T-cell (primary cell): ENCODE measurements around the gene GH1. TPM values are rescaled to one million over a fixed set of nuclear protein-coding genes. Genes with fewer than 3 reads are reported as not detected.
"Not testable (repeated sequence)": the region's sequence is repeated elsewhere in the genome, so short reads cannot be mapped to it uniquely, and the experiment has no call there.

ENCODE experiments used
- ATAC-seq, 4 experiments: fragments of 200-7000 bp in 3 of 4; fragments of 150-1000 bp in 1 of 4; cut with Tn5 transposase; replicated peaks in 1 of 4; 1 replicate in 3 of 4; 2 replicates in 1 of 4; pipeline ENCODE4 v1.10.0; 2021; ENCODE audit warnings: moderate library complexity in 3 of 4, mild to moderate bottlenecking in 2 of 4, moderate number of reproducible peaks in 1 of 4
- CTCF ChIA-PET, 2 donors: fragments of 300-600 bp; sonication (Branson Sonifier 250); formaldehyde crosslinking; loops; one replicate each; lab custom pipeline; 2022; ENCODE audit warnings: antibody characterized with exemption in 2 of 2; lab: Charles Lee
- POLR2A ChIA-PET, 2 donors: fragments of 300-600 bp; sonication (Branson Sonifier 250); formaldehyde crosslinking; loops; one replicate each; lab custom pipeline; 2022; ENCODE audit warnings: antibody characterized with exemption in 2 of 2; lab: Charles Lee
- DNase-seq, 35 experiments: peaks; one replicate each; pipeline versions ENCODE4 v3.0.0 to v3.0.0-alpha.2; 2013 to 2023
- H3K27ac ChIP-seq: one replicate; pipeline ENCODE4 v1.5.1; 2013; ENCODE audit warnings: low read length
- H3K27me3 ChIP-seq, 2 experiments: replicated peaks in 1 of 2; 1 replicate in 1 of 2; 2 replicates in 1 of 2; pipeline versions ENCODE4 v1.6.1 to v1.7.0; 2013; ENCODE audit warnings: low read length in 1 of 2, mixed read lengths in 1 of 2; ENCODE audit not compliant: control insufficient read depth in 2 of 2, insufficient read depth in 2 of 2; ENCODE audit errors: extremely low read depth in 1 of 2
- H3K36me3 ChIP-seq, 2 donors: 1 replicate in 1 of 2; 2 replicates in 1 of 2; pipeline versions ENCODE4 v1.6.1 to v1.7.0; 2013; ENCODE audit warnings: low read length in 1 of 2; ENCODE audit not compliant: control insufficient read depth in 2 of 2, insufficient read depth in 1 of 2; ENCODE audit errors: extremely low read depth in 1 of 2
- H3K4me1 ChIP-seq, 2 experiments: 1 replicate in 1 of 2; 2 replicates in 1 of 2; pipeline versions ENCODE4 v1.6.1 to v1.7.0; 2013; ENCODE audit warnings: low read length in 2 of 2, mixed read lengths in 1 of 2; ENCODE audit not compliant: insufficient read depth in 2 of 2, control insufficient read depth in 1 of 2; ENCODE audit errors: extremely low read depth in 1 of 2
- H3K4me3 ChIP-seq, 2 donors: 1 replicate in 1 of 2; 2 replicates in 1 of 2; pipeline versions ENCODE4 v1.5.1 to v1.7.0; 2013; ENCODE audit warnings: mild to moderate bottlenecking in 2 of 2, low read length in 1 of 2, moderate library complexity in 1 of 2; ENCODE audit not compliant: control insufficient read depth in 1 of 2; ENCODE audit errors: extremely low read depth in 1 of 2
- H3K9me3 ChIP-seq: 2 replicates; pipeline ENCODE4 v1.7.0; 2013
- H3K27ac Mint-ChIP-seq, 2 donors: one replicate each; pipeline ENCODE4 v1.8.0; 2020 to 2021; ENCODE audit warnings: mild to moderate bottlenecking in 2 of 2, mixed read lengths in 2 of 2
- H3K27me3 Mint-ChIP-seq, 2 donors: one replicate each; pipeline ENCODE4 v1.8.0; 2021 to 2022; ENCODE audit warnings: mixed read lengths in 2 of 2
- H3K36me3 Mint-ChIP-seq: one replicate; pipeline ENCODE4 v1.8.0; 2021; ENCODE audit warnings: mixed read lengths
- H3K4me1 Mint-ChIP-seq, 3 donors: one replicate each; pipeline ENCODE4 v1.8.0; 2020 to 2022; ENCODE audit warnings: mixed read lengths in 3 of 3, mild to moderate bottlenecking in 1 of 3
- H3K4me3 Mint-ChIP-seq, 3 donors: one replicate each; pipeline ENCODE4 v1.8.0; 2020 to 2022; ENCODE audit warnings: mild to moderate bottlenecking in 3 of 3, mixed read lengths in 3 of 3, moderate library complexity in 3 of 3
- H3K9me3 Mint-ChIP-seq, 3 donors: one replicate each; pipeline ENCODE4 v1.8.0; 2020 to 2022; ENCODE audit warnings: mixed read lengths in 3 of 3
- WGBS: methylation state at CpG from one replicate; pipeline ENCODE4 v1.1.5; 2013; ENCODE audit warnings: missing lambda C conversion rate; ENCODE audit not compliant: insufficient coverage; 5-methylcytosine and 5-hydroxymethylcytosine counted together
- total RNA-seq, 35 experiments: library from RNA in 6 of 35; stranded (reverse) in 6 of 35; fragments of 120-200 nt in 1 of 35; gene quantifications; one replicate each; pipeline versions ENCODE4 v1.2.1 to v1.2.4 and lab custom pipeline; 2013 to 2026

Gene GH1
- total RNA-seq, 5 donors from 2014 or later (not counting 1 experiment from before 2014, with no cell fraction given), result not detected

DNA sequence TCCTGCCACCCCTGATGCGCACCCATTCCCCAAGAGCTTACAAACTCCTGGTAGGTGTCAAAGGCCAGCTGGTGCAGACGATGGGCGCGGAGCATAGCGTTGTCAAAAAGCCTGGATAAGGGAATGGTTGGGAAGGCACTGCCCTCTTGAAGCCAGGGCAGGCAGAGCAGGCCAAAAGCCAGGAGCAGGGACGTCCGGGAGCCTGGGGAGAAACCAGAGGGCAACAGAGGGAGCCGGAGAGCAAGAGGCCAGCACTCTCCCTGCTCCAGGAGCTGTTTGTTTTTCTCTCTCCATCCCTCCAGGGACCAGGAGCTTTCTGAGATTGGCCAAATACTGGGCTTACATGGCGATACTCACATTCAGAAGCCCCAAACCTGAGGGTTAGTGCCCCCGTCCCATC lies 334 bp downstream of the GH1 start:
- no peak overlapping the region for H3K27ac Mint-ChIP-seq

DNA sequence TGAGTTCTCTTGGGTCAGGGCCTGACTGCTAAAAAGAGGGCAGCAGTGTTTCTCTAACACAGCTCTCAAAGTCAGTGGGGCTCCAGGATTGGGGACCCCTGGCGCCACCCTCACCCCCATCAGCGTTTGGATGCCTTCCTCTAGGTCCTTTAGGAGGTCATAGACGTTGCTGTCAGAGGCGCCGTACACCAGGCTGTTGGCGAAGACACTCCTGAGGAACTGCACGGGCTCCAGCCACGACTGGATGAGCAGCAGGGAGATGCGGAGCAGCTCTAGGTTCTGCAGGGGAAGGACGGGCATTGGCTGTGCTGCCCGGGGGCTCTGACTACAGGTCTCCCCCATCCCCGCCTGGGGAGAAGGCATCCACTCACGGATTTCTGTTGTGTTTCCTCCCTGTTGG lies 993 bp downstream of the GH1 start:
- CTCF ChIA-PET, result interaction anchor here (0.6 to 1.1 kb wide), 3 partner anchors 29 to 216 kb away, joined by 3 to 4 read pairs (median 3); no protein-coding TSS in a partner anchor

More for the DNA sequence above, 334 bp downstream of the GH1 start:
- Mint-ChIP-seq H3K9me3 (no peaks in the 10 kb centered on the region), H3K4me3 (no peak overlapping the region), H3K36me3 (no peaks in the 10 kb centered on the region), H3K27me3 (peaks cover 3 to 4% of the 10 kb centered on the region in 2 donors), H3K4me1 (peaks cover 8 to 13% (median 9%) of the 10 kb centered on the region in 3 donors)
- no peak overlapping the region for H3K27ac ChIP-seq
- H3K27me3 ChIP-seq, result peaks cover 0 to 7% of the 10 kb centered on the region in 2 experiments
- no peak for DNase-seq
- 96% methylated on average over 4 of the region's 10 CpGs for WGBS
- ChIA-PET CTCF (interaction anchor here (0.5 to 2.6 kb wide), 9 partner anchors 28 to 215 kb away, joined by 3 to 14 read pairs (median 4); no protein-coding TSS in a partner anchor), POLR2A (no interaction called here)
- ATAC-seq, result no peak
- H3K9me3 ChIP-seq, result no peaks in the 10 kb centered on the region
- no peak overlapping the region for H3K4me3 ChIP-seq
- peaks cover 0 to 10% of the 10 kb centered on the region in 2 experiments for H3K4me1 ChIP-seq
- no peaks in the 10 kb centered on the region for H3K36me3 ChIP-seq

DNA sequence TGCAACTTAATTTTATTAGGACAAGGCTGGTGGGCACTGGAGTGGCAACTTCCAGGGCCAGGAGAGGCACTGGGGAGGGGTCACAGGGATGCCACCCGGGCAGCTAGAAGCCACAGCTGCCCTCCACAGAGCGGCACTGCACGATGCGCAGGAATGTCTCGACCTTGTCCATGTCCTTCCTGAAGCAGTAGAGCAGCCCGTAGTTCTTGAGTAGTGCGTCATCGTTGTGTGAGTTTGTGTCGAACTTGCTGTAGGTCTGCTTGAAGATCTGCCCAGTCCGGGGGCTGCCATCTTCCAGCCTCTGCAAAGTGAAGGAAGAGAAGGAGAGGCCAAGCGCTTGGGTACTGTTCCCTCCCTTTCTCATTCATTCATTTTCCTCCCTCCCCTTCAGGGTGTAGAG lies 1.4 kb downstream of the GH1 start:
- H3K36me3 ChIP-seq, H3K9me3 Mint-ChIP-seq, ATAC-seq, H3K4me3 Mint-ChIP-seq, H3K27me3 ChIP-seq, H3K27ac Mint-ChIP-seq, H3K4me1 ChIP-seq, H3K4me3 ChIP-seq, H3K27ac ChIP-seq, DNase-seq, H3K9me3 ChIP-seq, H3K27me3 Mint-ChIP-seq, POLR2A ChIA-PET, H3K36me3 Mint-ChIP-seq: not testable (repeated sequence)
- no CpG with 5 or more reads among the region's 11 CpGs for WGBS
- CTCF ChIA-PET, result interaction anchor here in 1 of 2 donors (0.6 kb wide), 1 partner anchor 195 kb away, joined by 3 read pairs; no protein-coding TSS in a partner anchor
- H3K4me1 Mint-ChIP-seq, result peaks cover 8 to 14% (median 9%) of the 10 kb centered on the region in 3 donors

More for the DNA sequence above, 993 bp downstream of the GH1 start:
- Mint-ChIP-seq H3K9me3 (no peaks in the 10 kb centered on the region), H3K27ac (no peak overlapping the region), H3K4me1 (peaks cover 8 to 13% (median 9%) of the 10 kb centered on the region in 3 donors), H3K36me3 (no peaks in the 10 kb centered on the region), H3K4me3 (no peak overlapping the region), H3K27me3 (peaks cover 3 to 4% of the 10 kb centered on the region in 2 donors)
- Histone ChIP-seq H3K9me3 (no peaks in the 10 kb centered on the region), H3K36me3 (no peaks in the 10 kb centered on the region), H3K4me1 (peaks cover 0 to 10% of the 10 kb centered on the region in 2 experiments), H3K4me3 (no peak overlapping the region), H3K27me3 (peaks cover 0 to 7% of the 10 kb centered on the region in 2 experiments), H3K27ac (no peak overlapping the region)
- POLR2A ChIA-PET, result no interaction called here
- 89% methylated on average over 6 of the region's 13 CpGs for WGBS
- no peak for DNase-seq
- ATAC-seq, result no peak

DNA sequence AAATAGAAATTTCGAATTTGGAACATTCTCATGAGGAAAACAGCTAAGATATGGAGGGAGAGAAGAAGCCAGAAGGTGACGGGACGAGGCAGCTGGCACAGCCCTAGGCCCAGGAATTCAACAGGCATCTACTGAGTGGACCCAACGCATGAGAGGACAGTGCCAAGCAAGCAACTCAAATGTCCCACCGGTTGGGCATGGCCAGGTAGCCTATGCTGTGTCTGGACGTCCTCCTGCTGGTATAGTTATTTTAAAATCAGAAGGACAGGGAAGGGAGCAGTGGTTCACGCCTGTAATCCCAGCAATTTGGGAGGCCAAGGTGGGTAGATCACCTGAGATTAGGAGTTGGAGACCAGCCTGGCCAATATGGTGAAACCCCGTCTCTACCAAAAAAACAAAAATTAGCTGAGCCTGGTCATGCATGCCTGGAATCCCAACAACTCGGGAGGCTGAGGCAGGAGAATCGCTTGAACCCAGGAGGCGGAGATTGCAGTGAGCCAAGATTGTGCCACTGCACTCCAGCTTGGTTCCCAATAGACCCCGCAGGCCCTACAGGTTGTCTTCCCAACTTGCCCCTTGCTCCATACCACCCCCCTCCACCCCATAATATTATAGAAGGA lies 2.0 kb downstream of the GH1 start:
- 78% methylated on average over 10 of the region's 12 CpGs for WGBS
- peaks cover 8 to 16% (median 9%) of the 10 kb centered on the region in 3 donors for H3K4me1 Mint-ChIP-seq
- H3K9me3 ChIP-seq, result no peaks in the 10 kb centered on the region
- peaks cover 3 to 4% of the 10 kb centered on the region in 2 donors for H3K27me3 Mint-ChIP-seq
- no peaks in the 10 kb centered on the region for H3K9me3 Mint-ChIP-seq
- H3K4me3 Mint-ChIP-seq, result no peak overlapping the region
- H3K36me3 Mint-ChIP-seq, result no peaks in the 10 kb centered on the region
- no peak overlapping the region for H3K4me3 ChIP-seq
- H3K4me1 ChIP-seq, result peaks cover 0 to 12% of the 10 kb centered on the region in 2 experiments
- no peaks in the 10 kb centered on the region for H3K36me3 ChIP-seq
- H3K27ac ChIP-seq, result no peak overlapping the region
- CTCF ChIA-PET, result interaction anchor here in 1 of 2 donors (1.2 kb wide), 1 partner anchor 217 kb away, joined by 4 read pairs; no protein-coding TSS in a partner anchor
- H3K27ac Mint-ChIP-seq, result no peak overlapping the region
- peaks cover 0 to 7% of the 10 kb centered on the region in 2 experiments for H3K27me3 ChIP-seq
- no peak for DNase-seq
- ATAC-seq, result no peak
- POLR2A ChIA-PET, result no interaction called here

DNA sequence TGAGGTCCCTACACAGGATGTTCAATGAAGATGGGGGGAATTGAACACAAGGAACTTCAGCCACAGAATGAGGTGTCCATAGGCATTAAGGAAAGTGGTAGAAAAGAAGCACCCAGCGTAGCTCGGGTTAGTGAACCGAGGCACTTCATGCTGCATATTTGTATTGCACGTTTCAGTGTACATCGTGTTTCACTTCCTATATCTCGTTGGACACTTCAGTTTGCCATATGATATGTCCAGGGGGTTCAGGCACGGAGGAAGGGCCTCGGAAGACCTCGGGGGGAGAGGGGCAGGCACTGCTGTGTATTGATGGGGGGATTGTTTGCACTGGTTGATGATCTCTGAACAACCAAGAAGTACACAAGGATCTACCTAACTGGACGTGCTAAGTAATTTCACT lies 2.9 kb downstream of the GH1 start:
- CTCF ChIA-PET, result interaction anchor here in 1 of 2 donors (1.2 kb wide), 1 partner anchor 218 kb away, joined by 4 read pairs; no protein-coding TSS in a partner anchor
- whole genome bisulfite sequencing, result 96% methylated on average over 6 of the region's 10 CpGs
- H3K4me3 Mint-ChIP-seq, H3K36me3 Mint-ChIP-seq, H3K9me3 ChIP-seq, H3K9me3 Mint-ChIP-seq, DNase-seq, H3K27ac Mint-ChIP-seq, H3K36me3 ChIP-seq, H3K27ac ChIP-seq, H3K4me3 ChIP-seq, H3K27me3 Mint-ChIP-seq, ATAC-seq, POLR2A ChIA-PET: not testable (repeated sequence)
- Histone ChIP-seq H3K4me1 (peaks cover 0 to 14% of the 10 kb centered on the region in 2 experiments), H3K27me3 (peaks cover 0 to 14% of the 10 kb centered on the region in 2 experiments)
- peaks cover 8 to 15% (median 11%) of the 10 kb centered on the region in 3 donors for H3K4me1 Mint-ChIP-seq

DNA sequence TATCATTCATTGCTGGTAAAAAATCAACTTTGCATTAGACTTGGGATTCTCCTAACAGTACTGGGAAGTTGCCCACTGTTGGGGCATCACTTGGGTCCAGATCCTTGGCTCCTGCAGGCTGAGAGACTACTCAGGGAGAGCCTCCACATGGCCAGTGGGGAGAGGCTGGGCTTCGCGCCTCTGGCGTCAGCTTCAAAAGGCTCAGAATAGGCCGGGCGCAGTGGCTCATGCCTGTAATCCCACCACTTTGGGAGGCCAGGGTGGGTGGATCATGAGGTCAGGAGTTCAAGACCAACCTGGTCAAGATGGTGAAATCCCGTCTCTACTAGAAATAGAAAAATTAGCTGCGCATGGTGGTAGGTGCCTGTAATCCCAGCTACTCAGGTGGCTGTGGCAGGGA lies 4.2 kb downstream of the GH1 start:
- ChIA-PET POLR2A (no interaction called here), CTCF (no interaction called here)
- no peaks in the 10 kb centered on the region for H3K9me3 Mint-ChIP-seq
- Histone ChIP-seq H3K27me3 (peaks cover 0 to 22% of the 10 kb centered on the region in 2 experiments), H3K4me1 (peaks cover 0 to 12% of the 10 kb centered on the region in 2 experiments), H3K9me3 (no peaks in the 10 kb centered on the region), H3K36me3 (no peaks in the 10 kb centered on the region), H3K4me3 (no peak overlapping the region), H3K27ac (no peak overlapping the region)
- H3K4me3 Mint-ChIP-seq, result no peak overlapping the region
- ATAC-seq, result no peak
- WGBS, result 100% methylated on average over 2 of the region's 7 CpGs
- DNase-seq, result no peak
- no peaks in the 10 kb centered on the region for H3K36me3 Mint-ChIP-seq
- peaks cover 6 to 10% (median 6%) of the 10 kb centered on the region in 3 donors for H3K4me1 Mint-ChIP-seq
- H3K27me3 Mint-ChIP-seq, result peaks cover 4 to 6% of the 10 kb centered on the region in 2 donors
- no peak overlapping the region for H3K27ac Mint-ChIP-seq
